Embryonic facial prominence (tissue), 1 donor: ENCODE measurements around the gene EPS15.

ENCODE experiments used
- DNase-seq: peaks from one replicate; pipeline ENCODE4 v3.0.0-alpha.2; 2016; ENCODE audit errors: extremely low spot score

The EPS15 gene

GRCh38 chr1:51316113-51316845 is 202.8 kb downstream of the EPS15 start:
- DNase-seq: no peak

GRCh38 chr1:51314974-51315373 is 204.1 kb downstream of the EPS15 start:
- no peak for DNase-seq

GRCh38 chr1:51313961-51314777 is 204.9 kb downstream of the EPS15 start:
- DNase-seq: no peak

- DNase-seq: no peak
Measured at GRCh38 chr1:51313268-51313852, 205.7 kb downstream of the EPS15 start.

- DNase-seq: no peak
Measured at GRCh38 chr1:51312718-51313117, 206.3 kb downstream of the EPS15 start.

- no peak for DNase-seq
Measured at GRCh38 chr1:51311826-51312225, 207.2 kb downstream of the EPS15 start.

GRCh38 chr1:51310871-51311613 is 208.0 kb downstream of the EPS15 start:
- no peak for DNase-seq

- no peak for DNase-seq
Measured at GRCh38 chr1:51309291-51309690, 209.8 kb downstream of the EPS15 start.

- DNase-seq: no peak
Measured at GRCh38 chr1:51308636-51309035, 210.4 kb downstream of the EPS15 start.

GRCh38 chr1:51306950-51307349 is 212.1 kb downstream of the EPS15 start:
- DNase-seq: no peak

GRCh38 chr1:51305371-51305823 is 213.7 kb downstream of the EPS15 start:
- no peak for DNase-seq

GRCh38 chr1:51304360-51304759 is 214.7 kb downstream of the EPS15 start:
- no peak for DNase-seq
